ENCODE data around the gene RENBP. TPM values are rescaled to one million over a fixed set of nuclear protein-coding genes. Genes with fewer than 3 reads are reported as not detected.

Gene RENBP
- 10 to 100 TPM; 27.1 to 28.6 TPM for total RNA-seq

GRCh38 chrX:153944140-153944799 is at the start of gene RENBP:
Gene RENBP (minus strand): TSS chrX:153944643. CDS start chrX:153944610, 33 bp downstream.

GRCh38 chrX:153972368-153973126 is 28.1 kb upstream of the RENBP start, which contains the start of gene TMEM187:
Gene TMEM187 (plus strand): TSS chrX:153972754. CDS start chrX:153982063, 9,309 bp downstream.

GRCh38 chrX:153971450-153972367 is 27.3 kb upstream of the RENBP start, which contains the start of gene HCFC1:
Gene HCFC1 (minus strand): TSS chrX:153971818. CDS start chrX:153970840, 978 bp downstream.

GRCh38 chrX:153934762-153935325 is 9.6 kb downstream of the RENBP start, which contains the start of gene NAA10:
Gene NAA10 (minus strand): TSS chrX:153935037. CDS start chrX:153934904, 133 bp downstream.

GRCh38 chrX:153925739-153926551 is 18.5 kb downstream of the RENBP start, which contains the start of gene ARHGAP4:
Gene ARHGAP4 (minus strand): TSS chrX:153926264. CDS start chrX:153926202, 62 bp downstream.

GRCh38 chrX:153903991-153904957 is 40.2 kb downstream of the RENBP start, which contains the start of gene AVPR2:
Gene AVPR2 (plus strand): TSS chrX:153904673. CDS start chrX:153905146, 473 bp downstream.

GRCh38 chrX:153885968-153886903 is 58.2 kb downstream of the RENBP start, which contains the start of gene L1CAM:
Gene L1CAM (minus strand): TSS chrX:153886173. CDS start chrX:153875836, 10,337 bp downstream.

Small RNAs within 50 kb of the gene (microRNA-seq; reads per million reads assigned to microRNA genes)
- gene MIR3202-1 (ENCODE audit: borderline microRNAs expressed, borderline replicate concordance) (not detected), gene MIR3202-2 (ENCODE audit: borderline microRNAs expressed, borderline replicate concordance) (not detected)

Other genes starting within 250 kb of the RENBP start
- 100 to 1,000 TPM; 139 TPM for gene BCAP31, start 220.3 kb downstream of the RENBP start, total RNA-seq
- gene ABCD1, start 219.8 kb downstream of the RENBP start, total RNA-seq: 10 to 100 TPM; 13.2 to 13.8 TPM
- gene PLXNB3, start 180.4 kb downstream of the RENBP start, total RNA-seq: under 1 TPM; 0.05 to 0.55 TPM
- gene SRPK3, start 163.6 kb downstream of the RENBP start, total RNA-seq: not detected
- 10 to 100 TPM; 61.1 to 63.0 TPM for gene IDH3G, start 150.3 kb downstream of the RENBP start, total RNA-seq
- gene SSR4, start 150.0 kb downstream of the RENBP start, total RNA-seq: 100 to 1,000 TPM; 227 to 246 TPM
- gene PDZD4, start 114.1 kb downstream of the RENBP start, total RNA-seq: 1 to 10 TPM; 1.1 to 1.5 TPM
- gene L1CAM, start 58.5 kb downstream of the RENBP start, total RNA-seq: 1 to 10 TPM in 1 of 2 experiments, under 1 TPM in 1; 0.55 to 2.4 TPM
- gene AVPR2, start 40.0 kb downstream of the RENBP start, total RNA-seq: not detected
- gene ARHGAP4, start 18.4 kb downstream of the RENBP start, total RNA-seq: 100 to 1,000 TPM; 343 to 353 TPM
- gene NAA10, start 9.6 kb downstream of the RENBP start, total RNA-seq: 10 to 100 TPM; 70.8 to 79.0 TPM
- 10 to 100 TPM; 85.2 to 94.5 TPM for gene HCFC1, start 27.2 kb upstream of the RENBP start, total RNA-seq
- 10 to 100 TPM; 10.5 to 10.7 TPM for gene TMEM187, start 28.1 kb upstream of the RENBP start, total RNA-seq
- 10 to 100 TPM; 97.9 to 99.2 TPM for gene IRAK1, start 75.3 kb upstream of the RENBP start, total RNA-seq
- gene MECP2, start 153.1 kb upstream of the RENBP start, total RNA-seq: 10 to 100 TPM; 59.6 to 61.8 TPM
- gene OPN1LW, start 199.6 kb upstream of the RENBP start, total RNA-seq: not detected
- gene OPN1MW, start 238.0 kb upstream of the RENBP start, total RNA-seq: not detected

All from activated naive CD4-positive, alpha-beta T cell treated with anti-CD3 and anti-CD28 coated beads, Interleukin-2, amount 10 ng/mL, durations not matched to agents 5 hours and 36 hours (primary cell).